Ishikawa (cell line): Measurements from ENCODE around the gene OR2F2.

Source experiments
- EP300 ChIP-seq: IDR thresholded peaks from 2 replicates; pipeline ENCODE4 v1.6.1; 2012; ENCODE audit warnings: borderline replicate concordance
- TAF1 ChIP-seq: IDR thresholded peaks from 2 replicates; pipeline ENCODE4 v1.6.1; 2012; ENCODE audit warnings: low read depth, mild to moderate bottlenecking
- YY1 ChIP-seq: IDR thresholded peaks from 2 replicates; pipeline ENCODE4 v1.6.1; 2012; ENCODE audit warnings: low read depth
- TF ChIP-seq, protein P1 (sequence below): IDR thresholded peaks from 2 replicates; pipeline ENCODE4 v1.6.1; 2012; ENCODE audit warnings: low read depth, mild to moderate bottlenecking

DNA sequence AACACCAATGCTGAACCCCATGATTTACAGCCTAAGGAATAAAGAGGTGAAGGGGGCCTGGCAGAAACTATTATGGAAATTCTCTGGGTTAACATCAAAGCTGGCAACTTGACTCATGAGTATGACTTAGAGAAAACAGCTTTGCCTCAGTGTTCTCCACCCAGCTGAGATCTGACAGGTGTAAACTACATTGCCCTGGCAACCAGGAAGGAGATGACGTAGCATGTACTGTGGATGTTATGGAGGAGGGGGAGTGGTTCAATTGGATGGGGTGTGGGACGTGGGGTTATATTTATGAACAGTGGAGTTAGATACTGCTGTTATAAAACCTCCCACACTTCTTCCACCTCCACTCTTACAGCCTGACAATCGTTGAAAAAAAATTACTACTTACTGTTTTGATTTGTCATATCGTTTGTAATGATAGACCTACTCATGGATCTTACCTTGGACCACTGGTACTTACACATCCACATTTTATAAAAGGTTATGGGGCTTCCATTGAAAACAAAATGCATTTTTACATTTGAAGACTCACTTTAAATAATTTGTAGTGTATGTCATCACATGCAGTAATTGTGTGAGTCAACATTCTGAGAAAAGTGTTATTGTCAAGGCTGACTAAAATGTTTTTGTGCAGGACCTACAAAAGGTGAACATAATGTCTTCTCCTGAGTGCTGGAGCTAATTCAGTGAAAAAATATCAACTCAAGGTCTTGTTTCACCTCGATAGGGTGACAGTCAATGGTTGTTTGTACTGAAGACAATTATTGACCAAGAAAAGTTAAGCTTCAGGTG, 26.0 kb downstream of the OR2F2 start:
- TF ChIP-seq YY1: no peak
- TF ChIP-seq EP300: no peak
- TF ChIP-seq, protein P1, sequence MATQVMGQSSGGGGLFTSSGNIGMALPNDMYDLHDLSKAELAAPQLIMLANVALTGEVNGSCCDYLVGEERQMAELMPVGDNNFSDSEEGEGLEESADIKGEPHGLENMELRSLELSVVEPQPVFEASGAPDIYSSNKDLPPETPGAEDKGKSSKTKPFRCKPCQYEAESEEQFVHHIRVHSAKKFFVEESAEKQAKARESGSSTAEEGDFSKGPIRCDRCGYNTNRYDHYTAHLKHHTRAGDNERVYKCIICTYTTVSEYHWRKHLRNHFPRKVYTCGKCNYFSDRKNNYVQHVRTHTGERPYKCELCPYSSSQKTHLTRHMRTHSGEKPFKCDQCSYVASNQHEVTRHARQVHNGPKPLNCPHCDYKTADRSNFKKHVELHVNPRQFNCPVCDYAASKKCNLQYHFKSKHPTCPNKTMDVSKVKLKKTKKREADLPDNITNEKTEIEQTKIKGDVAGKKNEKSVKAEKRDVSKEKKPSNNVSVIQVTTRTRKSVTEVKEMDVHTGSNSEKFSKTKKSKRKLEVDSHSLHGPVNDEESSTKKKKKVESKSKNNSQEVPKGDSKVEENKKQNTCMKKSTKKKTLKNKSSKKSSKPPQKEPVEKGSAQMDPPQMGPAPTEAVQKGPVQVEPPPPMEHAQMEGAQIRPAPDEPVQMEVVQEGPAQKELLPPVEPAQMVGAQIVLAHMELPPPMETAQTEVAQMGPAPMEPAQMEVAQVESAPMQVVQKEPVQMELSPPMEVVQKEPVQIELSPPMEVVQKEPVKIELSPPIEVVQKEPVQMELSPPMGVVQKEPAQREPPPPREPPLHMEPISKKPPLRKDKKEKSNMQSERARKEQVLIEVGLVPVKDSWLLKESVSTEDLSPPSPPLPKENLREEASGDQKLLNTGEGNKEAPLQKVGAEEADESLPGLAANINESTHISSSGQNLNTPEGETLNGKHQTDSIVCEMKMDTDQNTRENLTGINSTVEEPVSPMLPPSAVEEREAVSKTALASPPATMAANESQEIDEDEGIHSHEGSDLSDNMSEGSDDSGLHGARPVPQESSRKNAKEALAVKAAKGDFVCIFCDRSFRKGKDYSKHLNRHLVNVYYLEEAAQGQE: no peak
- TF ChIP-seq TAF1: no peak
